Measurements from ENCODE around the gene PLCL2.

DNA sequence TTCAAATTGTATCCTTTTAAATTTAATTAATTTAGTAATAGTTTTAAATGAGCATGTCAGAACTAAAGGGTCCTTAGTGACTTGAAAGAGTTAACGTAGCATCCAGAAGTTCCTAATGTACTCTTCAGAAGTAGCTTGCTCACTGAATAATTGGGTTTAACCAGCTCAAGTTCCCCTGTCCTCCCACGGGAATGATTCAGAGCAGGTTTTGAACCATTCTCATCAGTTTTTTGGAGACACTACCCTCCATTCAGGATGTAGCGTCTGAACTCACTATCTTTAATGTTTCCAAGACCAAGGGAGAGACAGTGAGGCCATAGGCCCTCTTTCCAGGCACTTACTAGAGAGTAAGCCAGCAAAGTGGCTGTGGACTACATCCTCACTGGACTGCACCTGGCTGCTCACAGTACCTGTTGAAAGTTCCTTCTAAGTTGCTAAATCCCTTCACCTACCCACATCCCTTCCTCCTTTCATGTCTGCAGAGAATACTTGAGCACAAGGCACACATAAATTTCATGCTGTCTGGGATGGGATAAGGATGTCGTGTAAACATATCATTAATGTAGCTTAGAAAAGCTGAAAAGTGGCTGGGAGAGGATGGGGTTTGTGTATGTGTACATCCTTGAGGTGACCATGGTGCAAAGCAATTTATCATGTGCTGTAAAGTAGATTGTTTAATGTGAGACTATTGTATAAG lies 146.3 kb downstream of the PLCL2 start:
- TF ChIP-seq, protein P1, sequence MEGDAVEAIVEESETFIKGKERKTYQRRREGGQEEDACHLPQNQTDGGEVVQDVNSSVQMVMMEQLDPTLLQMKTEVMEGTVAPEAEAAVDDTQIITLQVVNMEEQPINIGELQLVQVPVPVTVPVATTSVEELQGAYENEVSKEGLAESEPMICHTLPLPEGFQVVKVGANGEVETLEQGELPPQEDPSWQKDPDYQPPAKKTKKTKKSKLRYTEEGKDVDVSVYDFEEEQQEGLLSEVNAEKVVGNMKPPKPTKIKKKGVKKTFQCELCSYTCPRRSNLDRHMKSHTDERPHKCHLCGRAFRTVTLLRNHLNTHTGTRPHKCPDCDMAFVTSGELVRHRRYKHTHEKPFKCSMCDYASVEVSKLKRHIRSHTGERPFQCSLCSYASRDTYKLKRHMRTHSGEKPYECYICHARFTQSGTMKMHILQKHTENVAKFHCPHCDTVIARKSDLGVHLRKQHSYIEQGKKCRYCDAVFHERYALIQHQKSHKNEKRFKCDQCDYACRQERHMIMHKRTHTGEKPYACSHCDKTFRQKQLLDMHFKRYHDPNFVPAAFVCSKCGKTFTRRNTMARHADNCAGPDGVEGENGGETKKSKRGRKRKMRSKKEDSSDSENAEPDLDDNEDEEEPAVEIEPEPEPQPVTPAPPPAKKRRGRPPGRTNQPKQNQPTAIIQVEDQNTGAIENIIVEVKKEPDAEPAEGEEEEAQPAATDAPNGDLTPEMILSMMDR (IDR thresholded peaks at IDR 0.05; ENCODE audit: low read length): no peak
- TF ChIP-seq EZH2 (IDR thresholded peaks at IDR 0.05; ENCODE audit: borderline replicate concordance, low read length): no peak

Data from OCI-LY1 (cell line).